Glomerular visceral epithelial cell (primary cell): Measurements from ENCODE around the gene PLA2G3.

ENCODE experiments used
- DNase-seq: peaks from one replicate; pipeline ENCODE4 v3.0.0-alpha.2; 2016; ENCODE audit errors: extremely low spot score

Gene PLA2G3

DNA sequence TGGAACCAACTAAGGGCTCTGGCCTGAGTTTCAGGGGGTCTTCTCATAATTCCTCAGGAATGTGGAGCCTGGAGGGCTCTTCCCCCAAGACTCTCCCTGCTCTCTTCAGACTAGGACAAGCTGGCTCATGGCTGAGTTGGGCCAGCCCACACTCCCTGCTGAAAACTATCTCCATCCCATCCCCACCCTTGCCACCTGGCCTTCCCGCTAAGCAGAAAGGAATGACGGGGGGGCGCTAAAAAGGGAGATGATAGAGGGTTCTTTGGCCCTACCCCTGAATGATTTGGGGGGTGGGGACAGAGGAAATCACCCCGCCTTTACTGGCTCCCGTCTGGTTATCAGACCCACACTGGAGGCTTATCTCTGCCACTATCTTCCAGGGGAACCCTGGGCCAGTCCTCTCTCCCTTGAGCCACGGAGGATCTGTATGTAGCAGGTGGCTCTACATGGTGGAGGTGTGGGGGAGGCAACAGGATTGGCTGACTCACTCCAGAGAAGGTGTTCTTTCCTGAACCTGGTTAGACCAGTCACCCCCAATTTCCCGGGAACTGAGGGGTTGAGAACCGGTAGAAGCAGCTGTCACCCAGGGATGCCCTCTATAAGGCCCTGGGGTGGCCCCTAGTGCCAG lies 53.5 kb downstream of the PLA2G3 start:
- DNase-seq = no peak

- DNase-seq = no peak
Observed at GRCh38 chr22:31085928-31086327, 54.4 kb downstream of the PLA2G3 start.

DNA sequence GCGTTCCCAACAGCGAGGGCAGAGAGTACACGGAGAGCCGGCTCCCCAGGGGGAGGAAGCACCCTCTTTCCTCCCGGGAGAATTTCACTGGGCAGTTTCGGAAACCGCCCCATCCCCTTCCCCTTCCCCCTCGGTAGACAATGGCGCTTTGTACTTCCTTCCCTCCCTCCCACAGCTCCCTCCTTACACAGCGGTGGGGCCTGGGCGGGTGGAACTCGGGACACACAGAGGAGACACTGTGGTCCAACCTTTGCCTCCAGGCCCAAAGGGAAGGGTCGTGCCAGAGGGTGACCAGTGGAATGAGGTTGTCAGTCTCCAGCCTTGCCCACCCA lies 54.8 kb downstream of the PLA2G3 start:
- no peak for DNase-seq

DNA sequence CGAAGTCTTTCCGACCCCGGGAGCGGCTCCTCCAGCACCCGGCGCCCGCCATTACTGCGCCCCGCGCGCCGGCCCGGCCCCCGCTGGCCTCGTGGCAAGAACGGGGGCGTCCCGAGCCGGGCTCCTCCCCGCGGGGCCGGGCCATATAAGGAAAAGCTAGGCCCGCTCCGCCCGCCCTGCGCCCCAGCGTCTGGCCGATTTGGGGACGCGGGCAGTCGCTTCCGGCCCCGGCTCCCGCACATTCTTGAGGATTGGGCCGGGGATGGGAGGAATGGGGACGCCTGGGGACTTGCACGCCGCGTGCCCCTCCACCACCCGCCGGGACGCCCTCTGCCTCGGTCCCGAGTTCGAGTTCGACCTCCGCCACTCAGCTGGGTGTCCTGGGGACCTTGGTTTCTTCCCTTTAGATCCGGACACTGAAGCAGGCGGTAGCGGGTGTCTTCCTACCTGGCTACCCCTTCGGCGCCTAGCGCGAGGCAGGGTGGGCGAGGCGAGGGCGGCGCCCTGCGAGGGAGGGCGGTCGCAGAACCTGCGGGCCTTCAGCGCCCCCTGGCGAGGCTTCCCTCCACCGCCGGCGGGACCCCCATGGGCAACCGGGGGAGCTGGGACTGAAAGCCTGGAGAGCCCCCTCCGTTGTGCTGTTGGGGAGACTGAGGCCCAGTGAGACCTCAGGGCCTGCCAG lies 55.4 kb downstream of the PLA2G3 start:
- DNase-seq = no peak
